Parathyroid adenoma (tissue), 2 donors: ENCODE results near the gene OR10X1.

ENCODE experiments used
- H2AFZ ChIP-seq: fragments of 300-600 bp; sonication (generic); one replicate; pipeline ENCODE4 v1.7.0; 2017; ENCODE audit warnings: antibody characterized with exemption, mild to moderate bottlenecking
- H3K27ac ChIP-seq: fragments of 300-600 bp; sonication (generic); one replicate; pipeline ENCODE4 v1.7.0; 2017
- H3K27me3 ChIP-seq: fragments of 300-600 bp; sonication (generic); one replicate; pipeline ENCODE4 v1.7.0; 2017; ENCODE audit warnings: low read length; ENCODE audit not compliant: control insufficient read depth, insufficient read depth
- H3K36me3 ChIP-seq: fragments of 300-600 bp; sonication (generic); one replicate; pipeline ENCODE4 v1.7.0; 2017; ENCODE audit warnings: low read length; ENCODE audit not compliant: control insufficient read depth, insufficient read depth
- H3K4me1 ChIP-seq: fragments of 300-600 bp; sonication (generic); one replicate; pipeline ENCODE4 v1.7.0; 2017; ENCODE audit warnings: control low read depth
- H3K4me2 ChIP-seq: fragments of 300-600 bp; sonication (generic); one replicate; pipeline ENCODE4 v1.7.0; 2017; ENCODE audit warnings: low read length
- H3K4me3 ChIP-seq: fragments of 300-600 bp; sonication (generic); one replicate; pipeline ENCODE4 v1.7.0; 2017; ENCODE audit warnings: low read depth, low read length
- H3K79me2 ChIP-seq: fragments of 300-600 bp; sonication (generic); one replicate; pipeline ENCODE4 v1.7.0; 2017; ENCODE audit warnings: control low read depth
- H3K9ac ChIP-seq: fragments of 300-600 bp; sonication (generic); one replicate; pipeline ENCODE4 v1.7.0; 2017; ENCODE audit warnings: mild to moderate bottlenecking
- H3K9me3 ChIP-seq: fragments of 300-600 bp; sonication (generic); one replicate; pipeline ENCODE4 v1.7.0; 2017; ENCODE audit warnings: low read length; ENCODE audit not compliant: control insufficient read depth
- CTCF ChIP-seq: fragments of 300-600 bp; sonication (generic); IDR thresholded peaks from one replicate; pipeline ENCODE4 v1.7.0; 2017; ENCODE audit warnings: antibody characterized with exemption, mild to moderate bottlenecking
- donor health status: primary hyperparathyroidism.

Gene OR10X1

DNA sequence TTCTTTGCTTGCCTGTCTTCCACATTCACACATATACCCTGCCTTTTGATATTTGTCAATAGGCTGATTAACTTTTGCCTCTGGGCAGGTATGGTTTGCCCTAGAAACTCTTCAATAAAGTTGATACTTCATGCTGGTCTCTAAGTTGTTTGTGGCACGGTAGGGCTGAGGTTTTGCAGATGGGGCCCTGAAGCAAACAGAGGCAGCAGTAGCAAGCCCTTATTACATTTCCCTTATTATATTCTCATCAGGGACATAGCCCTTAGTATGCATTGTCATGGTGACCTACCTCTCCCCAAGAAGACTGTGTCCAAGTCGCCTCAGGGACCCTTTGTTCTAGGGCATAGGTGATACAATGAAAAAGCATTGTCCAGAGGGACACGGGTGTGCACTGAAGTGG, 9.2 kb downstream of the OR10X1 start, which contains the start of gene OR6P1:
Gene OR6P1 (minus strand): TSS at position 101 of the 400 bp plus-strand sequence. CDS start 6,976 bp downstream, outside the sequence.
- TF ChIP-seq CTCF = no peak
- H3K4me2 ChIP-seq = no peak within 1 kb of the TSS
- H3K9me3 ChIP-seq = no peaks in the 10 kb centered on the region
- no peaks in the 10 kb centered on the region for H3K79me2 ChIP-seq
- H3K9ac ChIP-seq = no peak within 1 kb of the TSS
- H3K27me3 ChIP-seq = no peaks in the 10 kb centered on the region
- no peaks in the 10 kb centered on the region for H3K4me1 ChIP-seq
- no peak within 1 kb of the TSS for H2AFZ ChIP-seq
- no peak within 1 kb of the TSS for H3K27ac ChIP-seq
- H3K4me3 ChIP-seq = no peak within 1 kb of the TSS
- H3K36me3 ChIP-seq = no peaks in the 10 kb centered on the region

DNA sequence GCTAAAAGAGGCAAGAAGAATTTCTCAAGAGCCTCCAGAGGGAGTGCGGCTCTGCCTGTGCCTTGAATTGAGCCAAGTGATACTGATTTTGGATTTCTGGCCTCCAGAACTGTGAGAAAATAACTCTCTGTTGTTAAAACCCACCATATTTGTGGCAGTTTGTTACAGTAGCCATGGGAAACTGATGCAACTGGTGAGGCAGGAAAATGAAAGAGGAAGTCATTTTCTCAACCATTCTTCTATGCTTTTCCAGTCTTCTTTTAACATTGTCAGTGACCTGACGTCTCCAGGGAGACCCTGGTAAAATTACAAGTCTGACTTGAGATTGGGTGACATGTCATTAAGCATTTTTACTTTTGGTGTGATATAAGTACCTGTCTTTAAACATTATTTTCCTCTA, 15.1 kb downstream of the OR10X1 start:
- no peaks in the 10 kb centered on the region for H3K79me2 ChIP-seq
- no peaks in the 10 kb centered on the region for H3K27me3 ChIP-seq
- no peaks in the 10 kb centered on the region for H3K36me3 ChIP-seq
- H3K4me3 ChIP-seq = no peak overlapping the region
- no peak overlapping the region for H3K4me2 ChIP-seq
- no peak overlapping the region for H3K27ac ChIP-seq
- H3K9me3 ChIP-seq = no peaks in the 10 kb centered on the region
- H2AFZ ChIP-seq = no peak overlapping the region
- H3K4me1 ChIP-seq = no peaks in the 10 kb centered on the region
- no peak for TF ChIP-seq CTCF
- H3K9ac ChIP-seq = no peak overlapping the region

DNA sequence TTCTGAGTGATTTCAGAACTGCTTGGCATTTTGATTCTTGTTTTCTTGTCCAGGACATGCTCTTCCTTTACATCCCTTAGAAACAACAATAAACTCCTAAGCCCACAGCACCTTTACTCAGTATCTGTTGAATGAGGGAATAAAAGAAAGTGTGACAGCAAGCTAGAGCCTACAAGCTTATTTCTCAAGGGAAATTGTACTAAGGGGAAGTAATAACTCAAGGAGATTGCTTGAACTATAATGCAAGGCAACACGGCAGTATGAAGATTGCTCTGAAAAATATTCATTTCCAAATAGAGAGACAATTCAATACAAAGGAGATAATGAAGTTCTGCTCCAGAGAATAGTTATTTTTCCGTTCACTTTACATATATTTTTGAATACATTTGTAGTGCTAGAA, 15.8 kb downstream of the OR10X1 start:
- Histone ChIP-seq H3K4me2 (no peak overlapping the region), H3K36me3 (no peaks in the 10 kb centered on the region), H3K9ac (no peak overlapping the region), H3K9me3 (no peaks in the 10 kb centered on the region), H3K27me3 (no peaks in the 10 kb centered on the region), H3K4me1 (no peaks in the 10 kb centered on the region), H3K4me3 (no peak overlapping the region), H3K79me2 (no peaks in the 10 kb centered on the region), H3K27ac (no peak overlapping the region), H2AFZ (no peak overlapping the region)
- TF ChIP-seq CTCF = no peak

- Histone ChIP-seq H3K79me2 (no peaks in the 10 kb centered on the region), H3K9ac (no peak overlapping the region), H3K27ac (no peak overlapping the region), H3K27me3 (no peaks in the 10 kb centered on the region), H2AFZ (no peak overlapping the region), H3K4me1 (no peaks in the 10 kb centered on the region), H3K9me3 (no peaks in the 10 kb centered on the region), H3K36me3 (no peaks in the 10 kb centered on the region), H3K4me2 (no peak overlapping the region), H3K4me3 (no peak overlapping the region)
- TF ChIP-seq CTCF = no peak
These were observed 20.0 kb downstream of the OR10X1 start for GRCh38 chr1:158559696-158560095.

- H3K27me3 ChIP-seq = no peaks in the 10 kb centered on the region
- no peak within 1 kb of the TSS for H3K27ac ChIP-seq
- TF ChIP-seq CTCF = no peak
- H3K4me3 ChIP-seq = no peak within 1 kb of the TSS
- no peak within 1 kb of the TSS for H3K9ac ChIP-seq
- no peaks in the 10 kb centered on the region for H3K9me3 ChIP-seq
- no peak within 1 kb of the TSS for H3K4me2 ChIP-seq
- H3K79me2 ChIP-seq = no peaks in the 10 kb centered on the region
- H2AFZ ChIP-seq = no peak within 1 kb of the TSS
- H3K36me3 ChIP-seq = no peaks in the 10 kb centered on the region
- no peaks in the 10 kb centered on the region for H3K4me1 ChIP-seq
These were observed 25.3 kb downstream of the OR10X1 start, which contains the start of gene OR6Y1 for GRCh38 chr1:158554352-158554751. Gene OR6Y1 (minus strand): TSS chr1:158554405. CDS start chr1:158548105, 6,300 bp downstream.
